GM10847 (cell line): Measurements from ENCODE around the gene SLC39A13.

Experiments
- POLR2A ChIP-seq: IDR thresholded peaks from 2 replicates; pipeline ENCODE4 v1.6.1; 2011; ENCODE audit not compliant: insufficient read length; ENCODE audit errors: extremely low read depth

SLC39A13 gene

GRCh38 chr11:47446833-47447232, 38.4 kb downstream of the SLC39A13 start:
- no peak for TF ChIP-seq POLR2A

DNA sequence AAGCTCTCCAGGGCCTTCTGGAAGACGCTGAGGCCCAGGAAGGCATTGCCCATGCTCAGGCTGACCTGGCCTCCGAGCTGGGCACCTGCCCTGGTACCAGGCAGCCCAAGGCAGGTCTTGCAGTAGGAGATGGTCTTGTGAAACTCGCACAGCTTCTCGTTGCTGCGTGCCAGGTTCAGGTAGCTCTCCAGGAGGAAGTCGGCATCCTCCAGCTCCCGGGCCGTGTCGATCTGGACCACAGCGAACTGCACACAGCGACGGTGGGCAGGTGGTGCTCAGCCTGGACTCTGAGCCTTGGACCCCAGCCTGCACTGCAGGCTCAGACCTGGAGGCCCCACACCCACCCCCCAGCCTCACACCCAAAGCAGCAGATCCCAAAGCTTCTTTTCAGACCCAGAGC, 39.5 kb downstream of the SLC39A13 start:
- no peak for TF ChIP-seq POLR2A

- no peak for TF ChIP-seq POLR2A
Measured at GRCh38 chr11:47448566-47449427, 40.4 kb downstream of the SLC39A13 start, which contains the start of gene RAPSN. TSS of gene RAPSN (minus strand) at chr11:47449136. CDS start at chr11:47448964, 172 bp downstream.

DNA sequence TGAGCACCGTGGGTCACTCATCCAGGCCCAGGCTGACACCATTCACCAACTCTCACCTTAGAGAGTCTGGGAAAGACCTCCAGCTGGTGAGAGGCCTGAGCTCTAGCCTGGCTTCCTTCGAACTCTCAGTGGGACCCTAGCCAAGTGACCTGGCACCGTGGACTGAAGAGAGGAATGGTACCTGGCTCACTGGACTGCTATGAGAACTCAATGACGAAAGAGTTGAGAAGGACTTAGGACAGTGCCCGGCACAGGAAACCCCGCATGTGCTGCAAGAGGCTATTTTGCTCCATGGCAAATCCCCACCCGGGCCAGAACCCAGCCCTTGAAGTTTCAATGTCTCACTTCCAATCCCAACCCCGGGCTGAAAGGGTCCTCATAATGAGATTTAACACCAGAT, 41.2 kb downstream of the SLC39A13 start:
- no peak for TF ChIP-seq POLR2A

DNA sequence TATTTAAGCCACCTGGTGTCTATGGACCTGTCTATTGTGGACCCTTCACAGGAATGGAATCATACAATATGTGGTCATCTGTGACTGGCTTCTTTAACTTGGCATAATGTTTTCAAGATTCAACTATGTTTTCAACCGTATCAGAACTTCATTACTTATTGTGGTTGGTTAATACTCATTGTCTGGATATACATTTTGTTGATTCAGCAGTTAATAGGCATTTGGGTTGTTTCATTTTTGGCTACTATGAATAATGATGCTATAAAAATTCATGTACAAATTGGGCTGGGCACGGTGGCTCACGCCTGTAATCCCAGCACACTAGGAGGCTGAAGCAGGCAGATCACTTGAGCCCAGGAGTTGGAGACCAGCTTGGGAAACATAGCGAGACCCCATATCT, 43.0 kb downstream of the SLC39A13 start:
- TF ChIP-seq POLR2A = no peak

DNA sequence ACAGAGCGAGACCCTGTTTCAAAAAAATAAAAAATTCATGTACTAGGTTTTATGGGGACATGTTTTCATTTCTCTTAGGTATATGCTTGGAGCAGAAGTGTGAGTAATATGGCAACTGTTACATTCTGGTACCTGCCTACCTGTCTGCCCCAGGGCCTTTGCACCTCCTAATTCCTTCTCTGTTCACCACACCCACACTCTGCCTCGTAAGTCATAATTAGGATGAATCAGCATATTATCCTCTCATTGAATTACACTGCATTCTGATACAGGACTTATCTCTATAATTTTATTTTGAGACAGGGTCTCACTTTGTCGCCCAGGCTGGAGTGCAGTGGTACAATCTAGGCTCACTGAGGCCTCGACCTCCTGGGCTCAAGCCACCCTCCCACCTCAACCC, 43.6 kb downstream of the SLC39A13 start:
- TF ChIP-seq POLR2A = no peak

DNA sequence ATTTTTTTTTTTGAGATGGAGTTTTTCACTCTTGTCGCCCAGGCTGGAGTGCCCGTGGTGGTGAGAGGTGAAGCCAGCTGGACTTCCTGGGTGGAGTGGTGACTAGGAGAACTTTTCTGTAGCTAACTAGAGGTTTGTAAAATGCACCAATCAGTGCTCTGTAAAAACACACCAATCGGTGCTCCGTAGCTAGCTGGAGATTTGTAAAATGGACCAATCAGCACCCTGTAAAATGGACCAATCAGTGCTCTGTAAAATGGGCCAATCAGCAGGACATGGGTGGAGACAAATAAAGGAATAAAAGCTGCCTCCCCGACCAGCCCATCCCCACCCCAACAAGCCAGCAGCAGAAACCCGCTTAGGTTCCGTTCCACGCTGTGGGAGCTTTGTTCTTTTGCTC, 45.0 kb downstream of the SLC39A13 start:
- TF ChIP-seq POLR2A = no peak

GRCh38 chr11:47460571-47461235, 52.3 kb downstream of the SLC39A13 start:
- no peak for TF ChIP-seq POLR2A

DNA sequence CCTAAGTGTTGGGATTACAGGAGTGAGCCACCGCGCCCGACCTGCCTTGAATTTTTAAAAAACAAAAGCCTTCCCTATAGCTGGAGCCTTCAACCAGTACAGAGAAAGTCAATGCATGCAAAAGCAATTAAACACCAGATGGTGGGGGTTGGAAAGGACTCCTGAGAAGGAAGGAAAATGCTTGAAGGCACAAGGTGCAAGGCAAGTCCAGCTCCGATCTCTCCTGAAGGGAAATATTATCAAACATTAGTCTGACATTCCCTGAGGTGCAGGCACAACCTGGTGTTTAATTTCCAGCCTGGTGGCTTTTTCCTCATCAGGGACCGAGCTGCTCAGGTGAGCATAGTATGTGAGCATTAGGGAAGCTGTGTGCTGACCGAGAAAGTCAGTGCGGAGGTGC, 53.5 kb downstream of the SLC39A13 start:
- TF ChIP-seq POLR2A = no peak

- no peak for TF ChIP-seq POLR2A
Measured at GRCh38 chr11:47464483-47464882, 56.1 kb downstream of the SLC39A13 start.
